A673 (cell line): ENCODE data around the gene MPC1. TPM values are rescaled to one million over a fixed set of nuclear protein-coding genes. Genes with fewer than 3 reads are reported as not detected.
"Not testable (repeated sequence)": the region's sequence is repeated elsewhere in the genome, so short reads cannot be mapped to it uniquely, and the experiment has no call there.

Source experiments
- BruUV-seq: library from RNA; stranded (reverse); fragments of 400-500 nt; replicated peaks from 2 replicates; lab custom pipeline; 2021; lab: Mats Ljungman, UMichigan
- CTCF ChIA-PET: fragments of 300-600 bp; sonication (Branson Sonifier 250); formaldehyde crosslinking; loops from one replicate; lab custom pipeline; 2022; ENCODE audit warnings: antibody characterized with exemption; lab: Charles Lee
- POLR2A ChIA-PET: fragments of 300-600 bp; sonication (Branson Sonifier 250); formaldehyde crosslinking; loops from one replicate; lab custom pipeline; 2022; ENCODE audit warnings: antibody characterized with exemption; ENCODE audit not compliant: low non-redundant PET; lab: Charles Lee
- DNase-seq: peaks from one replicate; pipeline ENCODE4 v3.0.0-alpha.2; 2015; ENCODE audit warnings: low spot score
- H3K27ac ChIP-seq: fragments of 200-600 bp; sonication (generic); 2 replicates; pipeline ENCODE4 v1.5.1; 2016; ENCODE audit warnings: mixed run types, low read depth, mild to moderate bottlenecking, mixed read lengths, antibody characterized with exemption, low read length; ENCODE audit not compliant: poor library complexity, severe bottlenecking
- H3K27me3 ChIP-seq: fragments of 200-600 bp; sonication (generic); replicated peaks from 2 replicates; pipeline ENCODE4 v1.6.1; 2017; ENCODE audit warnings: mixed run types, low read depth, mild to moderate bottlenecking, mixed read lengths, antibody characterized with exemption, low read length; ENCODE audit not compliant: insufficient read depth, poor library complexity
- H3K36me3 ChIP-seq: fragments of 200-600 bp; sonication (generic); 2 replicates; pipeline ENCODE4 v1.6.1; 2016; ENCODE audit warnings: mixed run types, mild to moderate bottlenecking, mixed read lengths, antibody characterized with exemption, low read length; ENCODE audit not compliant: insufficient read depth, poor library complexity, severe bottlenecking
- H3K4me1 ChIP-seq: fragments of 200-600 bp; sonication (generic); 2 replicates; pipeline ENCODE4 v1.6.1; 2017; ENCODE audit warnings: mixed run types, mild to moderate bottlenecking, mixed read lengths, antibody characterized with exemption, low read length; ENCODE audit not compliant: insufficient read depth, poor library complexity, severe bottlenecking
- H3K4me3 ChIP-seq: fragments of 200-600 bp; sonication (generic); 2 replicates; pipeline ENCODE4 v1.5.1; 2016; ENCODE audit warnings: low read depth, mixed run types, mild to moderate bottlenecking, mixed read lengths, low read length; ENCODE audit not compliant: poor library complexity, severe bottlenecking
- H3K9me3 ChIP-seq: fragments of 200-600 bp; sonication (generic); 2 replicates; pipeline ENCODE4 v1.6.1; 2016; ENCODE audit warnings: mixed run types, low read depth, mild to moderate bottlenecking, mixed read lengths, antibody characterized with exemption, low read length; ENCODE audit not compliant: poor library complexity, severe bottlenecking
- CTCF ChIP-seq: fragments of 300-800, 200-600 bp; sonication (generic); conservative IDR thresholded peaks from 2 replicates; pipeline ENCODE4 v1.5.1; 2017; ENCODE audit warnings: low read depth, mild to moderate bottlenecking, antibody characterized with exemption, low read length, moderate library complexity, mixed read lengths
- EZH2 ChIP-seq: fragments of 200-600 bp; sonication (generic); IDR thresholded peaks from 2 replicates; pipeline ENCODE4 v1.6.1; 2017; ENCODE audit warnings: borderline replicate concordance, low read depth, mild to moderate bottlenecking, mixed read lengths, antibody characterized with exemption, low read length; ENCODE audit not compliant: poor library complexity, severe bottlenecking
- intact Hi-C: fragments of 100-400 bp; cut with micrococcal nuclease; formaldehyde crosslinking; loops from one replicate; pipeline ENCODE4 v1.10.0; 2022; ENCODE audit not compliant: unreplicated experiment
- total RNA-seq: library from RNA; stranded (reverse); gene quantifications from 2 replicates; pipeline ENCODE4 v1.2.3, GENCODE V29; 2021

Gene MPC1
- total RNA-seq, 1 experiment from 2014 or later, result 35.9 TPM

DNA sequence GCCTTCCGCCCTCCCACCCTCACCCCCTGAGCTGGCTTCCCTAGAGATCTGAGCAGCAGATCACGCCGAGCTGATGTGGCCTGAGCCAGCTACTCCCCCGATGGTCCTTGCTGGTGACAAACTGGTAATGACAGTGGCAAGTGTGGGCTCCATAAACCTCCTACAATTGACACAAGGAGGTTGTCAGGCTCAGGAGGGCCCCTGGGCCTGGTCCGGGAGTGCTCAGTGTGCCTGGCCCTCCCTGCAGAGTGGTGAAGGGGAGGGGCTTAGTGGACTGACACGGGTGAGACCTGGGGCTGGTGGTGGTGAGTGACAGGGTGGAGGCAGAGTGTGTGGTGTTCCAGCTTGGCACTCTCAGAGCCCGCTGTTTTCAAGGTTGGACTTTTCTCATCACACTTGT, 22.6 kb upstream of the MPC1 start:
- no peak for DNase-seq
- Histone ChIP-seq H3K27me3 (no peaks in the 10 kb centered on the region), H3K4me1 (peaks cover 11% of the 10 kb centered on the region), H3K36me3 (no peaks in the 10 kb centered on the region), H3K4me3 (no peak overlapping the region), H3K9me3 (no peaks in the 10 kb centered on the region), H3K27ac (no peak overlapping the region)
- intact Hi-C loops, result no loop called here
- TF ChIP-seq CTCF, result no peak
- TF ChIP-seq EZH2, result no peak
- BruUV-seq, result no TSS peak
- POLR2A ChIA-PET, result no interaction called here
- CTCF ChIA-PET, result no interaction called here

DNA sequence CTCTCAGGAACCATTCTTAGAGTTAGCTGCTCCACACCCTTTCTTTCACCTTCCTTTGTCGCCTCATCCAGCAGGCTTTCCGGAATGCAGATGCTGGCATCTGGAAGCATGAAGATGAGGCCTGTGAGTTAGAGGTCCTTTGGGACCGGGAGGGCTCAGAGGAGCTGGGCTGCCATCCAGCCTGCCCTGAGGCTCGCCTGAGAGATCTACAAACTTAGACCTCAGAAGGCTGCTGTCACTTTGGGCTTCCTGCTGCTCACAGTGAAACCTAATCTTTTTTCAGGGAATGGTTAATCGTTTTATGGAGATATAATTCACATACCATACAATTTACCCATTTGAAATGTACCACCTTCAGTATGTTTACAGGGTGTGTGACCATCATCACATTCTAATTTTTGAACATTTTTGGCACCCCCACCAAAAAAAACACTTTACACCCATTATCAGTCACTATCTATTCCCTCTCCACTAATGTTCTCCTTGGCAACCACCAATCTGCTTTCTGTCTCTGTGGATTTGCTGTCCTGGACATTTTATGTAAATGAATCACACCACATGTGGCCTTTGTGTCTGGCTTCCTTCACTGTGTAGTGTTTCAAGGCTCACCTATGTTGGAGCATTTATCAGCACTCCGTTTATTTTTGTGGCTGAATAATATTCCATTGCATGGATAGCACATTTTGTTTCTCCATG, 20.0 kb upstream of the MPC1 start:
- no peaks in the 10 kb centered on the region for H3K36me3 ChIP-seq
- no peaks in the 10 kb centered on the region for H3K9me3 ChIP-seq
- TF ChIP-seq CTCF (no peak), EZH2 (no peak)
- intact Hi-C loops, result loop anchor here (5.0 kb wide), 1 partner anchor 230 kb away; no protein-coding TSS in a partner anchor
- CTCF ChIA-PET, result interaction anchor here (0.7 kb wide), 1 partner anchor 246 kb away, joined by 8 read pairs; no protein-coding TSS in a partner anchor
- H3K4me1 ChIP-seq, result peaks cover 11% of the 10 kb centered on the region
- peak; percentile 91 for DNase-seq
- no peak overlapping the region for H3K4me3 ChIP-seq
- H3K27me3 ChIP-seq, result no peaks in the 10 kb centered on the region
- POLR2A ChIA-PET, result no interaction called here
- no TSS peak for BruUV-seq
- no peak overlapping the region for H3K27ac ChIP-seq

DNA sequence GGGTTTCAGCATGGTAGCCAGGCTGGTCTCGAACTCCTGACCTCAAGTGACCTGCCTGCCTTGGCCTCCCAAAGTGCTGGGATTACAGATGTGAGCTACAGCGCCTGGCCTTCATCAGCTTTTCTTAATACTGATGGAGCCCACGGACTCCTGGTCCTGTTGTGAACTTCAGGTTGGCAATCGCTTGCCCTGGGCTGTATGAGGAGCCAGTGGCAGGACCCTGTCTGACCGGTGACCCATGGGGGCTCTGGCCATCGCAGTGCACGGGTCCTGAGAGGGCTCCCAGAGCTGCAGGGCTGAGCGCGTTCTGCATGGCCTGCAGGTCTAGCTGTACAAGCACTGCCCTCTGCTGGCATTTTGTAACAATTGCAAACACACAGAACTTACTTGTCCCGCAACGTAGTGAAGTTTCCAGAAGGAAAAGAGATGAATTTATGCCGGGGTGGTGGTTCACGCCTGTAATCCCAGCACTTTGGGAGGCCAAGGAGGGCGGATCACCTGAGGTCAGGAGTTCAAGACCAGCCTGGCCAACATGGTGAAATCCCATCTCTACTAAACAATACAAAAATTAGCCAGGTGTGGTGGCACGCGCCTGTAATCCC, 18.0 kb upstream of the MPC1 start:
- not testable (repeated sequence) for H3K27ac ChIP-seq, BruUV-seq, H3K27me3 ChIP-seq, H3K4me3 ChIP-seq, H3K36me3 ChIP-seq, H3K9me3 ChIP-seq
- ChIA-PET CTCF (interaction anchor here (0.8 to 1.5 kb wide), 5 partner anchors 82 to 244 kb away, joined by 3 to 10 read pairs (median 4); no protein-coding TSS in a partner anchor), POLR2A (interaction anchor here (0.6 kb wide), 1 partner anchor 165 kb away, joined by 7 read pairs; no protein-coding TSS in a partner anchor)
- TF ChIP-seq CTCF, result peak; percentile 76
- peaks cover 11% of the 10 kb centered on the region for H3K4me1 ChIP-seq
- intact Hi-C loops, result loop anchor here (1.0 to 5.0 kb wide), 4 partner anchors 88 to 243 kb away; no protein-coding TSS in a partner anchor
- peak; percentile 77 for DNase-seq
